Endothelial cell (in vitro differentiated cells): ENCODE results near the gene ADPRS. TPM values are rescaled to one million over a fixed set of nuclear protein-coding genes. Genes with fewer than 3 reads are reported as not detected.

Source experiments
- DNase-seq: peaks from one replicate; pipeline ENCODE4 v3.0.0; 2021; ENCODE audit warnings: low spot score
- H3K27ac Mint-ChIP-seq: one replicate; pipeline ENCODE4 v1.8.0; 2021; ENCODE audit warnings: mixed read lengths, inconsistent platforms; ENCODE audit not compliant: unreplicated experiment
- H3K27me3 Mint-ChIP-seq: one replicate; pipeline ENCODE4 v1.8.0; 2021; ENCODE audit warnings: mild to moderate bottlenecking, moderate library complexity, mixed read lengths, inconsistent platforms; ENCODE audit not compliant: unreplicated experiment
- H3K36me3 Mint-ChIP-seq: one replicate; pipeline ENCODE4 v1.8.0; 2021; ENCODE audit warnings: mild to moderate bottlenecking, low read depth, mixed read lengths, inconsistent platforms; ENCODE audit not compliant: unreplicated experiment
- H3K4me1 Mint-ChIP-seq: one replicate; pipeline ENCODE4 v1.8.0; 2021; ENCODE audit warnings: mild to moderate bottlenecking, mixed read lengths, inconsistent platforms; ENCODE audit not compliant: unreplicated experiment
- H3K4me3 Mint-ChIP-seq: one replicate; pipeline ENCODE4 v1.8.0; 2021; ENCODE audit warnings: mild to moderate bottlenecking, mixed read lengths, inconsistent platforms; ENCODE audit not compliant: unreplicated experiment
- H3K9me3 Mint-ChIP-seq: one replicate; pipeline ENCODE4 v1.8.0; 2021; ENCODE audit warnings: mixed read lengths, inconsistent platforms; ENCODE audit not compliant: unreplicated experiment
- total RNA-seq: library from RNA; stranded (reverse); fragmentation: NEBNext Ultra II Directional; extraction: Animal tissue kit (Norgen Biotek cat#: 25700); gene quantifications from one replicate; pipeline ENCODE4 v1.2.1, GENCODE V29; 2021; ENCODE audit not compliant: unreplicated experiment
- TF ChIP-seq, protein P1 (sequence below): fragments of 200-600 bp; sonication (generic); IDR thresholded peaks from one replicate; pipeline ENCODE4 v1.5.0; 2021; ENCODE audit warnings: antibody characterized with exemption; ENCODE audit not compliant: unreplicated experiment

Gene ADPRS
- total RNA-seq, 1 donor from 2014 or later, result 24.2 TPM

DNA sequence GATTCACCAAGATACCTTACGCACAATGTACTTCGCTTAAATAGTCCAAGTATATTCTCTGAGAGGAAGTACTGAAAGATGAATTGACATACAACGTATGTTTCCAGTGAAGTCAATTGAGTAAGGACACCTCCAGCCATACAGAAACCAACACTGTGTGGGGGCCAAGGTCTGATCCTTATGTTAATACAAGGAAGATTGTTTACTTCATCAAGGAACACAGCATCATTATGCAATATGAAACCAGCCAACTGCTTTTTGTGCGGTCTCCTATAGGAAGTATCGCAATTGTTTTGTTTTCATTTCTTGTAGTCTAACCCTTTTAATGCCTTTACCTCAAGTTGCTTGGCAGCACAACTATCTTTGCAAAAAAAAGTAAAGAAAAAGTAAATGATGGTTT is 33.0 kb upstream of the ADPRS start:
- TF ChIP-seq, protein P1, sequence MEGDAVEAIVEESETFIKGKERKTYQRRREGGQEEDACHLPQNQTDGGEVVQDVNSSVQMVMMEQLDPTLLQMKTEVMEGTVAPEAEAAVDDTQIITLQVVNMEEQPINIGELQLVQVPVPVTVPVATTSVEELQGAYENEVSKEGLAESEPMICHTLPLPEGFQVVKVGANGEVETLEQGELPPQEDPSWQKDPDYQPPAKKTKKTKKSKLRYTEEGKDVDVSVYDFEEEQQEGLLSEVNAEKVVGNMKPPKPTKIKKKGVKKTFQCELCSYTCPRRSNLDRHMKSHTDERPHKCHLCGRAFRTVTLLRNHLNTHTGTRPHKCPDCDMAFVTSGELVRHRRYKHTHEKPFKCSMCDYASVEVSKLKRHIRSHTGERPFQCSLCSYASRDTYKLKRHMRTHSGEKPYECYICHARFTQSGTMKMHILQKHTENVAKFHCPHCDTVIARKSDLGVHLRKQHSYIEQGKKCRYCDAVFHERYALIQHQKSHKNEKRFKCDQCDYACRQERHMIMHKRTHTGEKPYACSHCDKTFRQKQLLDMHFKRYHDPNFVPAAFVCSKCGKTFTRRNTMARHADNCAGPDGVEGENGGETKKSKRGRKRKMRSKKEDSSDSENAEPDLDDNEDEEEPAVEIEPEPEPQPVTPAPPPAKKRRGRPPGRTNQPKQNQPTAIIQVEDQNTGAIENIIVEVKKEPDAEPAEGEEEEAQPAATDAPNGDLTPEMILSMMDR, result no peak
- Mint-ChIP-seq H3K27me3 (no peaks in the 10 kb centered on the region), H3K4me3 (no peak overlapping the region)

GRCh38 chr1:36062315-36062714 is 26.4 kb upstream of the ADPRS start:
- no peak overlapping the region for H3K4me3 Mint-ChIP-seq
- H3K36me3 Mint-ChIP-seq, result peaks cover 3% of the 10 kb centered on the region
- TF ChIP-seq, protein P1, result no peak
- H3K9me3 Mint-ChIP-seq, result no peaks in the 10 kb centered on the region
- no peak for DNase-seq
- no peak overlapping the region for H3K27ac Mint-ChIP-seq
- no peaks in the 10 kb centered on the region for H3K4me1 Mint-ChIP-seq
- H3K27me3 Mint-ChIP-seq, result no peaks in the 10 kb centered on the region

More for the DNA sequence above, 33.0 kb upstream of the ADPRS start:
- Mint-ChIP-seq H3K9me3 (no peaks in the 10 kb centered on the region), H3K27ac (no peak overlapping the region), H3K36me3 (no peaks in the 10 kb centered on the region), H3K4me1 (no peaks in the 10 kb centered on the region)
- no peak for DNase-seq

DNA sequence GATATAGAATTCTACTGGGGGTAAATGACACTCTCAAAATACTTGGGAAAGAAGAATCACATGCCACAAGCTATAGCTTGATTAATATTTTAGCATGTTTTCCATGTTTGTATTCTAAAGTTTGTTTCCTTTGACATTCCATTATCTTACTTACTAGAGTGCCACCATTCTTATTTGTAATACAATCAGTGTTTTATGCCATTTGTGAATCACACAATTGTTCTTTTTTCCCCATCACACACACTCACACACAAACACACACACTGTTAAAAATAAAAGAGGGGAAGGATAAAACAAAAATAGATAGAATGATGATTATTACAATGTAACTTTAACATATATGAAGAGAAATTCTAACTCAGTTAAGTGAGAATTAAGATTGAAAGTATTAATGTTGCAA is 20.8 kb upstream of the ADPRS start:
- no peak for DNase-seq
- no peaks in the 10 kb centered on the region for H3K4me1 Mint-ChIP-seq
- H3K36me3 Mint-ChIP-seq, result peaks cover 3% of the 10 kb centered on the region
- no peak overlapping the region for H3K4me3 Mint-ChIP-seq
- no peaks in the 10 kb centered on the region for H3K27me3 Mint-ChIP-seq
- H3K9me3 Mint-ChIP-seq, result no peaks in the 10 kb centered on the region
- TF ChIP-seq, protein P1, result no peak
- H3K27ac Mint-ChIP-seq, result no peak overlapping the region

DNA sequence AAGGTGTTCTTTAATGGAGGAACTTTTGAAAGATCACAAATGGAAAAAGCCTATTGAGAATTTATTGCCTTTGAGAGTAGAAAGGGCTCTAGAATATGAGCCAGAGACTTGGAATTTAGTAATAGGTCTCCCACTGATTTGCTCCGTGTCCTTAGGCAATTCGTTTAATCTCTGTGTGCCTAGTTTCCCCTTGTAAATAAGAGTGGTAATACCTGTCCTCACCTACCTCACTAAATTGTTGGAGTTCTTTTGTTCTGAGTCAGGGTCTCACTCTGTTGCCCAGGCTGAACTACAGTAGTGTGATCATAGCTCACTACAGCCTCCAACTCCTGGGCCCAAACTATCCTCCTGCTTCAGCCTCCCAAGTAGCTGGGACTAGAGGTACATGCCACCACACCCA is 19.8 kb upstream of the ADPRS start:
- no peaks in the 10 kb centered on the region for H3K9me3 Mint-ChIP-seq
- H3K4me3 Mint-ChIP-seq, result no peak overlapping the region
- H3K27ac Mint-ChIP-seq, result no peak overlapping the region
- TF ChIP-seq, protein P1, result no peak
- H3K36me3 Mint-ChIP-seq, result peaks cover 3% of the 10 kb centered on the region
- no peaks in the 10 kb centered on the region for H3K4me1 Mint-ChIP-seq
- H3K27me3 Mint-ChIP-seq, result no peaks in the 10 kb centered on the region
- DNase-seq, result no peak

GRCh38 chr1:36070349-36070748 is 18.3 kb upstream of the ADPRS start:
- TF ChIP-seq, protein P1, result no peak
- no peak for DNase-seq
- Mint-ChIP-seq H3K27me3 (no peaks in the 10 kb centered on the region), H3K27ac (no peak overlapping the region), H3K4me3 (no peak overlapping the region), H3K36me3 (no peaks in the 10 kb centered on the region), H3K9me3 (no peaks in the 10 kb centered on the region), H3K4me1 (no peaks in the 10 kb centered on the region)
